ENCODE measurements around the gene ARMCX5. TPM values are rescaled to one million over a fixed set of nuclear protein-coding genes. Genes with fewer than 3 reads are reported as not detected.

The ARMCX5 gene
- total and polyA plus RNA-seq, 2 donors from 2014 or later: 8.3 to 15.2 TPM

DNA sequence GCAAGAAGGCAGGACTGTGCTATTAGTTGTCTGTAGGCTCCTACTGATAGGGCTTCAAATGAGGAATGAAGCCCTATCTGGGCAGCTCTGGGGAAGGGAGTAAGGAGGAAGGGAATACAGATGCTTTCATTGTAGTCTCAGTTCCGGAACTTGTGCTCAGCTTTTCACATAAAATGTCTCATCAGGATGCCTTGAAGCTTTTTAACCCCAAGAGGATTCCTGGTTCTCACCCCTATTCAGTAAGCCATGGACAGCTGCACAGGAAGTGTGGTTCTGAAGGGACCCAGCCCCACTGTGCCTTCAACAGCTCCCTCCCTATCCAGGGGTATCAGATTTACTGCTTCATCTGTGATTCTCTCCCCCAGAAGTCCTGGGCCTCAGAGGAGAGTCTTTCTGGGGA lies 5.0 kb downstream of the ARMCX5 start:
- FAIRE-seq (no peak), DNase-seq (no peak)
- Histone ChIP-seq H3K36me3 (ENCODE audit: control insufficient read depth in 2 of 3, insufficient read depth in 3 of 3, low read length in 3 of 3) (peaks cover 0 to 3% (median 0%) of the 10 kb centered on the region in 3 donors), H3K27me3 (ENCODE audit: control insufficient read depth, insufficient read depth, low read length) (no peaks in the 10 kb centered on the region), H3K4me3 (ENCODE audit: low read length in 3 of 3) (no peak overlapping the region), H3K27ac (ENCODE audit: low read depth in 2 of 2, low read length in 2 of 2) (no peak overlapping the region), H3K4me1 (ENCODE audit: control insufficient read depth in 2 of 3, insufficient read depth in 2 of 3, low read depth in 1 of 3, low read length in 3 of 3) (no peaks in the 10 kb centered on the region), H3K9me3 (ENCODE audit: control insufficient read depth in 2 of 3, insufficient read depth in 1 of 3, low read length in 3 of 3) (no peaks in the 10 kb centered on the region), H3K9ac (ENCODE audit: low read length in 3 of 3) (no peak overlapping the region)
- intact Hi-C loops (cut with DNase I): no loop called here
- TF ChIP-seq, protein P1, sequence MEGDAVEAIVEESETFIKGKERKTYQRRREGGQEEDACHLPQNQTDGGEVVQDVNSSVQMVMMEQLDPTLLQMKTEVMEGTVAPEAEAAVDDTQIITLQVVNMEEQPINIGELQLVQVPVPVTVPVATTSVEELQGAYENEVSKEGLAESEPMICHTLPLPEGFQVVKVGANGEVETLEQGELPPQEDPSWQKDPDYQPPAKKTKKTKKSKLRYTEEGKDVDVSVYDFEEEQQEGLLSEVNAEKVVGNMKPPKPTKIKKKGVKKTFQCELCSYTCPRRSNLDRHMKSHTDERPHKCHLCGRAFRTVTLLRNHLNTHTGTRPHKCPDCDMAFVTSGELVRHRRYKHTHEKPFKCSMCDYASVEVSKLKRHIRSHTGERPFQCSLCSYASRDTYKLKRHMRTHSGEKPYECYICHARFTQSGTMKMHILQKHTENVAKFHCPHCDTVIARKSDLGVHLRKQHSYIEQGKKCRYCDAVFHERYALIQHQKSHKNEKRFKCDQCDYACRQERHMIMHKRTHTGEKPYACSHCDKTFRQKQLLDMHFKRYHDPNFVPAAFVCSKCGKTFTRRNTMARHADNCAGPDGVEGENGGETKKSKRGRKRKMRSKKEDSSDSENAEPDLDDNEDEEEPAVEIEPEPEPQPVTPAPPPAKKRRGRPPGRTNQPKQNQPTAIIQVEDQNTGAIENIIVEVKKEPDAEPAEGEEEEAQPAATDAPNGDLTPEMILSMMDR (IDR thresholded peaks at IDR 0.05; ENCODE audit: borderline replicate concordance, extremely low read depth, insufficient read depth): no peak

DNA sequence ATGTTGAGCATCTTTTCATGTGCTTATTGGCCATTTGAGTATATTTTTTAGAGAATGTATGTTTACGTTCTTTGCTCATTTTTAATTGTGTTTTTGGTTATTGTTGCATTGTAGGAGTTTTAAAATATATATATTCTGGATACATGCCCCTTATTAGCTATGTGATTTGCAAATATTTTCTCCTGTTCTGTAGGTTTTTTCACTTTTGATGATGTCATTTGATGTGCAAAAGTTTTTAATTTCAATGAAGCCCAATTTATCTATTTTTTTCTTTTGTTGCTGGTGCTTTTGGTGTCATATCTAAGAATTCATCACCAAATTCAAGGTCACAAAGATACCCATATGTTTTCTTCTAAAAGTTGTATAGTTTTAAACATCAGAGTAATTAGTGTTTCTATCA lies 6.8 kb downstream of the ARMCX5 start:
- Histone ChIP-seq H3K27me3 (ENCODE audit: control insufficient read depth, insufficient read depth, low read length) (no peaks in the 10 kb centered on the region), H3K27ac (ENCODE audit: low read depth in 2 of 2, low read length in 2 of 2) (no peak overlapping the region), H3K9me3 (ENCODE audit: control insufficient read depth in 2 of 3, insufficient read depth in 1 of 3, low read length in 3 of 3) (no peaks in the 10 kb centered on the region), H3K4me3 (ENCODE audit: low read length in 3 of 3) (no peak overlapping the region), H3K36me3 (ENCODE audit: control insufficient read depth in 2 of 3, insufficient read depth in 3 of 3, low read length in 3 of 3) (peaks cover 0 to 3% (median 0%) of the 10 kb centered on the region in 3 donors), H3K4me1 (ENCODE audit: control insufficient read depth in 2 of 3, insufficient read depth in 2 of 3, low read depth in 1 of 3, low read length in 3 of 3) (no peaks in the 10 kb centered on the region), H3K9ac (ENCODE audit: low read length in 3 of 3) (no peak overlapping the region)
- TF ChIP-seq, protein P1 (IDR thresholded peaks at IDR 0.05; ENCODE audit: borderline replicate concordance, extremely low read depth, insufficient read depth): no peak
- peak; percentile 76 for FAIRE-seq
- intact Hi-C loops (cut with DNase I): no loop called here
- no peak for DNase-seq

DNA sequence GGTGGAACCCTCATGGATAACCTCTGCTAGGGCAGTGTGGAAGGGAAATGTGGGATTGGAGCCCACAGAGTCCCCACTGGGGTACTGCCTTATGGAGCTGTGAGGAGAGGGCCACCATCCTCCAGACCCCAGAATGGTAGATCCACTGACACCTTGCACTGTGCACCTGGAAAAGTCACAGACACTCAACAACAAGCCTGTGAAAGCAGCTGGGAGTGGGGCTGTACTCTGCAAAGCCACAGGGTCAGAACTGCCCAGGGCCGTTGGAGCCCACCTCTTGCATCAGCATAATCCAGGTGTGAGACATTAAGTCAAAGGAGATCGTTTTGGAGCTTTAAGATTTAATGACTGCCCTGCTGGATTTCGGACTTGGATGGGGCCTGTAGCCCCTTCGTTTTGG lies 11.6 kb downstream of the ARMCX5 start:
- Histone ChIP-seq H3K4me1 (ENCODE audit: control insufficient read depth in 2 of 3, insufficient read depth in 2 of 3, low read depth in 1 of 3, low read length in 3 of 3) (no peaks in the 10 kb centered on the region), H3K27me3 (ENCODE audit: control insufficient read depth, insufficient read depth, low read length) (no peaks in the 10 kb centered on the region), H3K36me3 (ENCODE audit: control insufficient read depth in 2 of 3, insufficient read depth in 3 of 3, low read length in 3 of 3) (no peaks in the 10 kb centered on the region), H3K27ac (ENCODE audit: low read depth in 2 of 2, low read length in 2 of 2) (no peak overlapping the region), H3K9me3 (ENCODE audit: control insufficient read depth in 2 of 3, insufficient read depth in 1 of 3, low read length in 3 of 3) (no peaks in the 10 kb centered on the region), H3K4me3 (ENCODE audit: low read length in 3 of 3) (no peak overlapping the region), H3K9ac (ENCODE audit: low read length in 3 of 3) (no peak overlapping the region)
- intact Hi-C loops (cut with DNase I): no loop called here
- DNase-seq (no peak), FAIRE-seq (no peak)
- TF ChIP-seq, protein P1 (IDR thresholded peaks at IDR 0.05; ENCODE audit: borderline replicate concordance, extremely low read depth, insufficient read depth): no peak

DNA sequence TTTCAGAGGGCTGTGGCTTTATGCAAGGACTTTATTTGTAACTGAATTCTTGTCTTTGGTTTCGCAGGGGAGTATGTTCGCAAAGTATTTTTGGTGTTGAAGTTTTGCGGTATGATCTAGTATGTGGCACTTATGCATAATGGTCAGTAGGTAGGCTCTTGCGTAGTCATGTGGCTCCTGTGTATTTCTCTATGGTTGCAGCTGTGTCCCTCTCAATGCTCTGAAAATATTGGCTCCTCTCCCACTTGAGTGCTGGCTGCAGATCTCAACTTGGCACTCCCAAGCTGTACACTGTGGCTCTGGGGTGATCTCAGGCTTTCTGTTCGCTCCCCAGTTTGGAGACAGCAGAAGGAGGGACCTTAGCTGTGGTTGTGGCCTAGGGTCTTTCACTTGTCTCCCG lies 24.8 kb downstream of the ARMCX5 start:
- no peak overlapping the region for H3K9ac ChIP-seq (ENCODE audit: low read length in 3 of 3)
- intact Hi-C loops (cut with DNase I): no loop called here
- H3K36me3 ChIP-seq (ENCODE audit: control insufficient read depth in 2 of 3, insufficient read depth in 3 of 3, low read length in 3 of 3): no peaks in the 10 kb centered on the region
- no peak overlapping the region for H3K27ac ChIP-seq (ENCODE audit: low read depth in 2 of 2, low read length in 2 of 2)
- H3K4me1 ChIP-seq (ENCODE audit: control insufficient read depth in 2 of 3, insufficient read depth in 2 of 3, low read depth in 1 of 3, low read length in 3 of 3): no peaks in the 10 kb centered on the region
- no peaks in the 10 kb centered on the region for H3K27me3 ChIP-seq (ENCODE audit: control insufficient read depth, insufficient read depth, low read length)
- TF ChIP-seq, protein P1 (IDR thresholded peaks at IDR 0.05; ENCODE audit: borderline replicate concordance, extremely low read depth, insufficient read depth): no peak
- H3K4me3 ChIP-seq (ENCODE audit: low read length in 3 of 3): no peak overlapping the region
- peaks cover 2 to 11% (median 4%) of the 10 kb centered on the region in 3 donors for H3K9me3 ChIP-seq (ENCODE audit: control insufficient read depth in 2 of 3, insufficient read depth in 1 of 3, low read length in 3 of 3)
- FAIRE-seq (no peak), DNase-seq (no peak)
